GM18520 (cell line): ENCODE data around the gene LEMD1.

Experiments used
- ATAC-seq: cut with Tn5 transposase; IDR thresholded peaks from one replicate; pipeline ENCODE4 v1.9.1; 2021; ENCODE audit not compliant: unreplicated experiment

Gene LEMD1

DNA sequence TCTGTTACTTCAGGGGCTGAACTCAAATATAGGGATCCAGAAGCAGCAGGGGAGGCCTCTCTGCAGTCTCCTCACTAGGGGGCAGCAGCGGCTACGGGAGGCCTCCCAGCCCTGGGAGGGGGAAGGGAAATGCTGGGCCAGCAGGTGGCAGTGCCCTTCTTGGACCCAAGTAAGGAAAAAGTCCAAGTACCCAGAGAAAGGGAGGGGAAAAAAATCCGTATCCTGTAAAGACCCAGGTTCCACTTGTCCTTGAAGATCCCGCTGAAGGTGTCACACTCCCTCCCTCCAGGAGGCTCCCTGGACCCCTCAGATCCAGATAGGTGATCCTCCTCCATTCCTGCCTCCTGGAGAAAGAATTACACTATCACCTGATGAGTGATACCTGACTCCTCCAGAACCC, 86.2 kb downstream of the LEMD1 start:
- no peak for ATAC-seq

DNA sequence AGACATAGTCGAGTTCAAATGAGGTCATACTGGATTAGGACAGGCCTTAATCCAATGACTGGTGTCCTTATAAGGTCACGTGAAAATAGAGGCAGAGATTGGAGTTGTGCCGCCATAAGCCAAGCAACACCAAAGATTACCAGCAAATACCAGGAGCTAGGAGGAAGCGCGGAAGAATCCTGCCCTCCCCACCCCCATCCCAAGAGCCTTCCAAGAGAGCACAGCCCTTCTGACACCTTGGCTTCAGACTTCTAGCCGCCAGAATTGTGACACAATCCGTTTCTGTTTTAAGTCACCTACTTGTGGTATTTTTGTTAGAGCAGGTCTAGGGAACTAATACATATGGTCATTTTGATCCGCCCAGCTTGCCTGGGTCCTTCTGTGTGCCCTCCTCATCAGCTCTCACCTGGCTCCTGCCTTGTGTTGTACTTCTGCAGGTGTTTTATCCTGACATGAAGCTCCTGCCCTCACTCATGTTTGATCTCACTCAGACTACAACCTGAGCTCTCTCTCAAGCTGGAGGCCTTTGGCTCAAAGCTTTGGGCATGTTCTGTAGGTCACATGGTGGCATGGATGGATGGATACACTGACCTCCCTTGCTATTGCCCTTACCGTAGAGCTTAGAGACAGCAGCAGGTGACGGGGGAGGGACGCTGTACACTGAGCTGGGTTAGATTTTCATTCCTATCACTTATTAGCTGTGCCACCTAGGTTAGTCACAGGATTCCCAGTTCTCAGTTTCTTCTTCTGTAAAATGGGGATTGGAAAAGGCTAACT, 89.7 kb downstream of the LEMD1 start:
- ATAC-seq: no peak
